Kidney capillary endothelial cell (primary cell): ENCODE measurements around the gene SLC35G1.

ENCODE experiments used
- DNase-seq: peaks from one replicate; pipeline ENCODE4 v3.0.0-alpha.2; 2018; ENCODE audit warnings: low spot score

SLC35G1 gene

DNA sequence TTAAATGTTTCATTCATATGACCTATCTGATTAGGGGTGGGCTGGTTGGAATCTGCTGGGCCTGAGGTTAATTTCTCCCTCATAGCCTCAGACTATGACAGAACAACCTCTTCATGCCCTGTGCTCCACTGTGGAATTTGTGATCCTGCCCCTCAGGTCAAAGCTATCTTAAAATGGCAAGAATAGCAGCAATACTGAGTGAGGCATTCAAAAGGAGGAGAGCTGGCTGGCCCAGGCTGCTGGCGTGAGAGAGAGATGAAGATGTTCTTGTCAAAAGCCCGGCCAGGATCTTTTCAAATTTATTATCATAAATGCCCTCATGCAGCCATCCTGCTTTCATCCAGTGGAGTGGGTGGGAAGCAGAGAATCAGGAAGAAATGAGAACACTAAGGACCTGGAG lies 58.1 kb downstream of the SLC35G1 start:
- DNase-seq: no peak
